HUES48 (cell line): Measurements from ENCODE around the gene LGALS7.
"Not testable (repeated sequence)": the region's sequence is repeated elsewhere in the genome, so short reads cannot be mapped to it uniquely, and the experiment has no call there.

ENCODE experiments used
- H3K27ac ChIP-seq: one replicate; pipeline ENCODE4 v1.7.0; 2013; ENCODE audit warnings: low read depth, low read length, inconsistent platforms
- H3K27me3 ChIP-seq: 2 replicates; pipeline ENCODE4 v1.6.1; 2013; ENCODE audit warnings: mild to moderate bottlenecking, low read length; ENCODE audit not compliant: control insufficient read depth, insufficient read depth
- H3K36me3 ChIP-seq: 2 replicates; pipeline ENCODE4 v1.6.1; 2013; ENCODE audit warnings: low read length; ENCODE audit not compliant: control insufficient read depth, insufficient read depth
- H3K4me1 ChIP-seq: 2 replicates; pipeline ENCODE4 v1.6.1; 2013; ENCODE audit warnings: mild to moderate bottlenecking, low read length; ENCODE audit not compliant: control insufficient read depth, insufficient read depth
- H3K4me3 ChIP-seq: 2 replicates; pipeline ENCODE4 v1.5.1; 2013; ENCODE audit warnings: mild to moderate bottlenecking, low read depth, low read length
- H3K9ac ChIP-seq: 2 replicates; pipeline ENCODE4 v1.6.1; 2013; ENCODE audit warnings: mild to moderate bottlenecking, low read depth, low read length, moderate library complexity
- H3K9me3 ChIP-seq: 2 replicates; pipeline ENCODE4 v1.6.1; 2013; ENCODE audit warnings: low read length; ENCODE audit not compliant: control insufficient read depth, insufficient read depth

The LGALS7 gene

DNA sequence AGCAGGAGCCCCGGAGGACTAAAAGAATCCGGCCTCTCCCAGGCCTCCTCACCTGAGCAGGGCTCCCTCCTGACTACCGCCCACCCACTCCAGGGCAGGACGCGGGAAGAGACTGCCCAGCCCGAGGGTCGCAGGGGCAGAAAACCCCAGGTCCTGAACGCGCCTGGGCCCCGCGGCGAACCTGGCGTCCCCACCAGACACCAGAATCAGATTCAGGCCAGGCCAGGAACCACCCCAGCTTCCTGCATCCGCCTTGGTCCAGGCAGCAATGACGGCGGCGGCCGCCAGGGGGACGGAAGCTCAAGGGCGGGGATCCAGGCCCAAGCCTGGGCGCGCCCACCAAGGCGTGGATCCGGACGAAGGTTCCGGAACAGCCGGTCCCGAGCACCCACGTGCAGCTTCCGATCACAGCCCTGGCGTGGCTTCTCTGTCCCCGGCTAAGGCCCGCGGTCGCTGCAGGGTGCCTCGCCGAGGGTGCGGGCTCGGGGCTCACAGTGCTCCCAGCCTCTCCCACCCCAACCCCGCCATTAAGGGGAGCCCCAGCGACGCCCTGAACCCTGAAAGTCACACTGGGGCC lies 3.6 kb downstream of the LGALS7 start:
- no peak overlapping the region for H3K27ac ChIP-seq
- no peaks in the 10 kb centered on the region for H3K9me3 ChIP-seq
- H3K4me1 ChIP-seq, result no peaks in the 10 kb centered on the region
- H3K4me3 ChIP-seq, result no peak overlapping the region
- no peaks in the 10 kb centered on the region for H3K36me3 ChIP-seq
- no peak overlapping the region for H3K9ac ChIP-seq
- H3K27me3 ChIP-seq, result no peaks in the 10 kb centered on the region

DNA sequence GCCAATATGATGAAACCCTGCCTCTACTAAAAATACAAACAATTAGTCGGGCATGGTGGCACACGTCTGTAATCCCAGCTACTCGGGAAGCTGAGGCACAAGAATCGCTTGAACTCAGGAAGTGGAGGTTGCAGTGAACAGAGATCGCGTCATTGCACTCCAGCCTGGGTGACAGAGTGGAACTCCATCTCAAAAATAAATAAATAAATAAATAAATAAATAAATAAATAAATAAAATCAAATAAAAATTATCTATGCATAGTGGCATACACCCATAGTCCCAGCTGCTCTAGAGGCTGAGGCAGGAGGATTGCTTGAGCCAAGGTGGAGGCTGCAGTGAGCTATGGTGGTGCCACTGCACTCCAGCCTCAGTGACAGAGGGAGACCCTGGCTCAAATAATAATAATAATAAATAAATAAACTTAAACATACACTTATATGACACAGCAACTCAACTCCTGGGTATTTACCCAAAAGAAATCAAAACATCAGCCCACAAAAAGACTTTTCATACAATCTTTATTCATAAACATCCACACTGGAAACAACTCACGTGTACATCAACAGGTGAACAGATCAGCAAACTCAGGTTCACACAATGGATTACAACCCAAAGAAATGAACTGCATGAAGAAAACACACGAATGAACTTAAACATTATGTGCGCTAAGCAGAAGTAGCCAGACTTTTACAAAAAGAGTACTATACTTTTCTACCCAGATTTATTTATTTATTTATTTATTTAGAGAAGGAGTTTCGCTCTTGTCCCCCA lies 6.9 kb downstream of the LGALS7 start:
- Histone ChIP-seq H3K27me3 (no peaks in the 10 kb centered on the region), H3K27ac (no peak overlapping the region), H3K4me3 (no peak overlapping the region), H3K9ac (no peak overlapping the region), H3K9me3 (no peaks in the 10 kb centered on the region), H3K36me3 (no peaks in the 10 kb centered on the region), H3K4me1 (no peaks in the 10 kb centered on the region)

DNA sequence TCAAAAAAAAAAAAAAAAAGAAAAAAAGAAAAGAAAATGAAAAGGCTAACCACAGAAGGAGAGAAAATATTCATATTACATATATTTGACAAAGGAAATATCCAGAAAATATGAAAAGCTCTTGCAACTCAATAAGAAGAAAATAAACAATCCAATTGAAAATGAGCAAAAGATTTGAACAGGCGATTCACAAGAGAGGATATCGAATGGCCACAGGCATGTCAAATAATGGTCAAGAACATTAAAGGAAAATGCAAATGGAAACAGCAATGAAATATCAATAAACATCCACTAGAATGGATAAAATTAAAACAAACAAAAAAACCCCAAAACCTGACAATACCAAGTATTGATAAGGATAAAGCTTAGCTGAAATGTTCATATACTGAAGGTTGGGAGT lies 8.1 kb downstream of the LGALS7 start:
- Histone ChIP-seq H3K9ac (no peak overlapping the region), H3K36me3 (no peaks in the 10 kb centered on the region), H3K27ac (no peak overlapping the region), H3K4me1 (no peaks in the 10 kb centered on the region), H3K9me3 (no peaks in the 10 kb centered on the region), H3K27me3 (no peaks in the 10 kb centered on the region), H3K4me3 (no peak overlapping the region)

DNA sequence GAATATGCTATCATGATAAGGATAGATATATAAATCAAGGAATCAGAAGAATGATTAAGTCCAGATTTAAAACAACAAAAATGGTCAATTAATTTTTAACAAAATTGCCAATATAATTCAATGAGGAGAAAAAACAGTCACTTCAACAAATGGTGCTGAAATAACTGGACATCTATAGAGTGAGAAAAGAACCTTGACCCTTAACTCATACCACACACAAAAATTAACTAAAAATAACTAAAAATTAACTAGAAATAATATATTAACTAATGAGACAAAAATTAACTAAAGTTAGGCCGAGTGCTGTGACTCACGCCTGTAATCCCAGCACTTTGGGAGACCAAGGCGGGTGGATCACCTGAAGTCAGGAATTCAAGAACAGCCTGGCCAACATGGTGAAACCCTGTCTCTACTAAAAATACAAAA lies 9.5 kb downstream of the LGALS7 start:
- H3K27me3 ChIP-seq, result no peaks in the 10 kb centered on the region
- no peak overlapping the region for H3K4me3 ChIP-seq
- H3K36me3 ChIP-seq, result no peaks in the 10 kb centered on the region
- H3K9me3 ChIP-seq, result no peaks in the 10 kb centered on the region
- no peak overlapping the region for H3K9ac ChIP-seq
- no peaks in the 10 kb centered on the region for H3K4me1 ChIP-seq
- H3K27ac ChIP-seq, result no peak overlapping the region

DNA sequence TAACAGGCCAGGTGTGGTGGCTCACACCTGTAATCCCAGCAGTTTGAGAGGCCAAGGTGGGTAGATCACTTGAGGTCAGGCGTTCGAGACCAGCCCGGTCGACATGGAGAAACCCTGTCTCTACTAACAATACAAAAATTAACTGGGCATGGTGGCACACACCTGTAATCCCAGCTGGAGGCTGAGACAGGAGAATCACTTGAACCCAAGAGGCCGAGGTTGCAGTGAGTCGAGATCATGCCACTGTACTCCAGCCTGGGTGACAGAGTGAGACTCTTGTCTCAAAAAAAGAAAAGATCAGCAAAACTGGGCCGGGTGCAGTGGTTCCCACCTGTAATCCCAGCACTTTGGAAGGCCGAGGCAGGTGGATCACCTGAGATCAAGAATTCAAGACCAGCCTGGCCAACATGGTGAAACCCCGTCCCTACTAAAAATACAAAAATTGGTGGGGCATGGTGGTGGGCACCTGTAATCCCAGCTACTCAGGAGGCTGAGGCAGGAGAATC lies 11.4 kb downstream of the LGALS7 start:
- H3K27me3 ChIP-seq, H3K9me3 ChIP-seq, H3K27ac ChIP-seq, H3K4me1 ChIP-seq, H3K9ac ChIP-seq, H3K4me3 ChIP-seq, H3K36me3 ChIP-seq: not testable (repeated sequence)

DNA sequence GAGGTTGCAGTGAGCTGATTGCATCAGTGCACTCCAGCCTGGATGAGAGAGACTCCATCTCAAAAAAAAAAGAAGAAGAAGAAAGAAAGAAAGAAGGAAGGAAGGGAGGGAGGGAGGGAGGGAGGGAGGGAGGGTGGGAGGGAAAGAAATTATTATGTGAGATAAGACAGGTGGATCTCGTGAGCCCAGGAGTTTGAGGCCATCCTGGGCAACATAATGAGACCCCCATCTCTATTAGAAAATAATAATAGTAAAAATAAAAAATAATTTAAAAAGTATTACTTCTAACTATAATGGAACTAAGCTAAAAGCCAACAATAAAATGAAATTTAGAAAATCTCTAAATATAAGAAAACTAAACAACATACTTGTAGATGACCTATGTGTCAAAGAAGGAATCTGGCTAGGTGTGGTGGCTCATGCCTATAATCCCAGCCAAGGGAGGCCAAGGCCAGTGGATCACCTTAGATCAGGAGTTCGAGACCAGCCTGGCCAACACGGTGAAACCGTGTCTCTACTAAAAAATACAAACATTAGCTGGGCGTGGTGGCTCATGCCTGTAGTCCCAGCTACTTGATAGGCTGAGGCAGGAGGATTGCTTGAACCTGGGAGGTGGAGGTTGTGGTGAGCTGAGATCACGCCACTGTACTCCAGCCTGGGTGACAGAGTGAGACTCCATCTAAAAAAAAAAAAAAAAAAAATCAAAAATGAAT lies 12.4 kb downstream of the LGALS7 start:
- H3K9ac ChIP-seq, H3K4me3 ChIP-seq, H3K27me3 ChIP-seq, H3K27ac ChIP-seq, H3K4me1 ChIP-seq, H3K9me3 ChIP-seq, H3K36me3 ChIP-seq: not testable (repeated sequence)

DNA sequence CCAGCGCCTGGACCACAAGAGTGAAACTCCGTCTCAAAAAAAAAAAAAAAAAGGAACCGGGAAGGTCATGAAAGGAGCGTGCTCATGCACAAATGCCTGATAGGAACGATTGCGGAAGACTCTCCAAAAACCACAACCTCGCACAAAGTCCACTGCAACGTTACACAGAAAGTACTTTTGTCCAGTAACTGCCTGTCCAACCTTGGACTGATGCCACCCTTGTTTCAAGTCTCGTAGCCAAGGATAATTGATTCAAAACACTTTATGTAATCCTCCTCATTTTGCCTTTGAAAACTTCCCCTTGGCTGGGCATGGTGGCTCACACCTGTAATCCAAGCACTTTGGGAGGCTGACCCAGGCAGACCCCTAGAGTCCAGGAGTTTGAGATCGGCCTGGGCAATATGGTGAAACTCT lies 13.7 kb downstream of the LGALS7 start:
- no peaks in the 10 kb centered on the region for H3K27me3 ChIP-seq
- no peaks in the 10 kb centered on the region for H3K4me1 ChIP-seq
- H3K27ac ChIP-seq, result no peak overlapping the region
- no peak overlapping the region for H3K4me3 ChIP-seq
- H3K36me3 ChIP-seq, result no peaks in the 10 kb centered on the region
- no peak overlapping the region for H3K9ac ChIP-seq
- no peaks in the 10 kb centered on the region for H3K9me3 ChIP-seq

DNA sequence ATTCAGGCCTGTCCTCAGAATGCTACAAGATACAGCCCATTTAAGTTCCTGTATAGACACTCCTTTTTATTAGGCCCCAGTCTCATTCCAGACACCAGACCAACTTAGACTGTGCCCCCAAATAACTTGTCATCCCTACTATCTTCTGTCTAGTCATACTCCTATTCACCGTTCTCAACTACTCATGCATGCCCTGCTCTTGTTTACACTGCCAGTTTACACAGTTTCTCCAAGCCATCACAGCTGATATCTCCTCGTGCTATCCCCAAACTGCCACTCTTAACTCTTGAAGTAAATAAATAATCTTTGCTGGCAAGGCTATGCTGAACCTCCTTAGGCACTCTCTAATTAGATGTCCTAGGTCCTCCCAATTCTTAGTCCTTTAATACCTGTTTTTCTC lies 19.1 kb downstream of the LGALS7 start:
- H3K27me3 ChIP-seq, H3K36me3 ChIP-seq, H3K4me3 ChIP-seq, H3K9ac ChIP-seq, H3K27ac ChIP-seq, H3K9me3 ChIP-seq, H3K4me1 ChIP-seq: not testable (repeated sequence)

DNA sequence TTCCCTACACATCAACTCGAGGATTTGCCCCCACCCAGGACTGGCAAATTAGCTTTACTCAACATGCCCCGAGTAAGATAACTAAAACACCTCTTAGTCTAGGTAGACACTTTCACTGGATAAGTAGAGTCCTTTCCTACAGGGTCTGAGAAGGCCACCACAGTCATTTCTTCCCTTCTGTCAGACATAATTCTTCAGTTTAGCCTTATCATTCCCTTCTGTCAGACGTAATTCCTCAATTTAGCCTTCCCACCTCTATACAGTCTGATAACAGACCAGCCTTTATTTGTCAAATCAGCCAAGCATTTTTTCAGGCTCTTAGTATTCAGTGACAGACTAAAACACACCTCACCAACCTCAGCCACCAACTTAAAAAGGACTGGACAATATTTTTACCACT lies 19.5 kb downstream of the LGALS7 start:
- H3K27ac ChIP-seq, H3K9ac ChIP-seq, H3K9me3 ChIP-seq, H3K4me1 ChIP-seq, H3K4me3 ChIP-seq, H3K27me3 ChIP-seq, H3K36me3 ChIP-seq: not testable (repeated sequence)

DNA sequence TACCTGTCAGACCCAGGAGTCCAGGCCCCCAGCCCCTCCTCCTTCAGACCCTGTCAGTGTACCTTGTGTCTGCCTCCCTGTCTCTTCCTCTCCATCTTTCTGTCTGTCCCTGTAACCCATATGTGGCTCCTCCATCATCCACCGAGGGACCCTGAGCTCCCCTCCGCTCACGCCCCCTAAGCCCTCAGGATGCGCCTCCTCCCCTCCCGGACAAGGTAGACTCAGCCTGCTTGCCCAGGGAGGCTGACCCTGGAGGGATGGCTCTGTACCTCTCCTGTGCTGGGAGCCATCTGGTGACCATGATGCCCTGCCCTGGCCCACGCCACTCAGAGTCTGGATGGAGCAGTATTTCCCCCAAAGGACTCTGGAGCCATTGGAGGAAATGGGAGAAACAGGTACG lies 28.0 kb downstream of the LGALS7 start:
- no peak overlapping the region for H3K27ac ChIP-seq
- no peak overlapping the region for H3K9ac ChIP-seq
- no peaks in the 10 kb centered on the region for H3K36me3 ChIP-seq
- no peak overlapping the region for H3K4me3 ChIP-seq
- no peaks in the 10 kb centered on the region for H3K4me1 ChIP-seq
- no peaks in the 10 kb centered on the region for H3K9me3 ChIP-seq
- no peaks in the 10 kb centered on the region for H3K27me3 ChIP-seq

DNA sequence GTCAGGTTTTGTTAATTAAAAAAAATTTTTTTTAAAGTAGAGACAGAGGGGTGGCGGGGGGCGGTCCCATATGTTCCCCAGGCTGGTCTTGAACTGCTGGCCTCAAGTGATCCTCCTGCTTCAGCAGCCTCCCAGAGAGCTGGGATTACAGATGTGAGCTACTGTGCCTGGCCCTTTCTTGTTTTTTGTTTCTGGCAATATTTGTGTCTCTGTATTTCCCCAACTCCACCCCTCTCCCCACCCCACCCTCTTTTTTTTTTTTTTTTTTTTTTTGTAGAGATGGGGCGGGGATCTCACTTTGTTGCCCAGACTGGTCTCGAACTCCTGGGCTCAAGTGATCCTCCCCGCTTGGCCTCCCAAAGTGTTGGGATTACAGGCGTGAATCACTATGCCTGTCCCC lies 28.4 kb downstream of the LGALS7 start:
- Histone ChIP-seq H3K4me3 (no peak overlapping the region), H3K9ac (no peak overlapping the region), H3K27me3 (no peaks in the 10 kb centered on the region), H3K27ac (no peak overlapping the region), H3K9me3 (no peaks in the 10 kb centered on the region), H3K36me3 (no peaks in the 10 kb centered on the region), H3K4me1 (no peaks in the 10 kb centered on the region)
